ENCODE data around the gene PDE4D.

- TF ChIP-seq, protein P1, sequence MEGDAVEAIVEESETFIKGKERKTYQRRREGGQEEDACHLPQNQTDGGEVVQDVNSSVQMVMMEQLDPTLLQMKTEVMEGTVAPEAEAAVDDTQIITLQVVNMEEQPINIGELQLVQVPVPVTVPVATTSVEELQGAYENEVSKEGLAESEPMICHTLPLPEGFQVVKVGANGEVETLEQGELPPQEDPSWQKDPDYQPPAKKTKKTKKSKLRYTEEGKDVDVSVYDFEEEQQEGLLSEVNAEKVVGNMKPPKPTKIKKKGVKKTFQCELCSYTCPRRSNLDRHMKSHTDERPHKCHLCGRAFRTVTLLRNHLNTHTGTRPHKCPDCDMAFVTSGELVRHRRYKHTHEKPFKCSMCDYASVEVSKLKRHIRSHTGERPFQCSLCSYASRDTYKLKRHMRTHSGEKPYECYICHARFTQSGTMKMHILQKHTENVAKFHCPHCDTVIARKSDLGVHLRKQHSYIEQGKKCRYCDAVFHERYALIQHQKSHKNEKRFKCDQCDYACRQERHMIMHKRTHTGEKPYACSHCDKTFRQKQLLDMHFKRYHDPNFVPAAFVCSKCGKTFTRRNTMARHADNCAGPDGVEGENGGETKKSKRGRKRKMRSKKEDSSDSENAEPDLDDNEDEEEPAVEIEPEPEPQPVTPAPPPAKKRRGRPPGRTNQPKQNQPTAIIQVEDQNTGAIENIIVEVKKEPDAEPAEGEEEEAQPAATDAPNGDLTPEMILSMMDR (IDR thresholded peaks at IDR 0.05): no peak
- TF ChIP-seq EZH2phosphoT487 (IDR thresholded peaks at IDR 0.05): no peak
Observed at GRCh38 chr5:59528202-59528862, 365.2 kb downstream of the PDE4D start.

Measured in neural progenitor cell (in vitro differentiated cells).